GM12864 (cell line): ENCODE results near the gene LPAR1.
"Not testable (repeated sequence)": the region's sequence is repeated elsewhere in the genome, so short reads cannot be mapped to it uniquely, and the experiment has no call there.

ENCODE experiments used
- DNase-seq: peaks from one replicate; pipeline ENCODE4 v3.0.0-alpha.2; 2011; ENCODE audit warnings: low read depth
- H3K4me3 ChIP-seq: 2 replicates; pipeline ENCODE4 v1.5.1; 2011; ENCODE audit warnings: mild to moderate bottlenecking, low read depth, low read length, control low read depth
- TF ChIP-seq, protein P1 (sequence below): IDR thresholded peaks from 2 replicates; pipeline ENCODE4 v1.5.1; 2011; ENCODE audit warnings: low read depth, mild to moderate bottlenecking, moderate library complexity, low read length, control low read depth, inconsistent platforms; ENCODE audit errors: missing control alignments

The LPAR1 gene

DNA sequence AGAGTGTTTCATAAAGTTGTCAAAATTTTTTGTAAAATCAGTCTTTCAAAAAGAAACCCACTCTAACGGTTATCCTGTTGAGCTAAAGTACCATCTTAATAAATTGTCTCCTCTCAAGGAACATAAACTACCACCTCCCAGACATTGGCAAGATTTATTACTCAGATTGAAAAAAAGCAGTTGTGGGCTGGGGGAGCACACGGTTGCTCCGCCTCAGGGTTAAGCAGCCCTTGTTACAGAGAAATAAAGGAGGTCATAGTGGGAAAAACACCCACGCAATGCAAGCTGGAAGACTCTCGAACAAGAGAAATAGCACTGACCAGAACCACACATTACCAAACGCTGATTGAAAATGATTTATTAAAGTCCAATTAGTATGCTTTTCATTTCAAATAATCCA lies 165.3 kb downstream of the LPAR1 start:
- no peak for DNase-seq
- no peak overlapping the region for H3K4me3 ChIP-seq
- TF ChIP-seq, protein P1, sequence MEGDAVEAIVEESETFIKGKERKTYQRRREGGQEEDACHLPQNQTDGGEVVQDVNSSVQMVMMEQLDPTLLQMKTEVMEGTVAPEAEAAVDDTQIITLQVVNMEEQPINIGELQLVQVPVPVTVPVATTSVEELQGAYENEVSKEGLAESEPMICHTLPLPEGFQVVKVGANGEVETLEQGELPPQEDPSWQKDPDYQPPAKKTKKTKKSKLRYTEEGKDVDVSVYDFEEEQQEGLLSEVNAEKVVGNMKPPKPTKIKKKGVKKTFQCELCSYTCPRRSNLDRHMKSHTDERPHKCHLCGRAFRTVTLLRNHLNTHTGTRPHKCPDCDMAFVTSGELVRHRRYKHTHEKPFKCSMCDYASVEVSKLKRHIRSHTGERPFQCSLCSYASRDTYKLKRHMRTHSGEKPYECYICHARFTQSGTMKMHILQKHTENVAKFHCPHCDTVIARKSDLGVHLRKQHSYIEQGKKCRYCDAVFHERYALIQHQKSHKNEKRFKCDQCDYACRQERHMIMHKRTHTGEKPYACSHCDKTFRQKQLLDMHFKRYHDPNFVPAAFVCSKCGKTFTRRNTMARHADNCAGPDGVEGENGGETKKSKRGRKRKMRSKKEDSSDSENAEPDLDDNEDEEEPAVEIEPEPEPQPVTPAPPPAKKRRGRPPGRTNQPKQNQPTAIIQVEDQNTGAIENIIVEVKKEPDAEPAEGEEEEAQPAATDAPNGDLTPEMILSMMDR = no peak

DNA sequence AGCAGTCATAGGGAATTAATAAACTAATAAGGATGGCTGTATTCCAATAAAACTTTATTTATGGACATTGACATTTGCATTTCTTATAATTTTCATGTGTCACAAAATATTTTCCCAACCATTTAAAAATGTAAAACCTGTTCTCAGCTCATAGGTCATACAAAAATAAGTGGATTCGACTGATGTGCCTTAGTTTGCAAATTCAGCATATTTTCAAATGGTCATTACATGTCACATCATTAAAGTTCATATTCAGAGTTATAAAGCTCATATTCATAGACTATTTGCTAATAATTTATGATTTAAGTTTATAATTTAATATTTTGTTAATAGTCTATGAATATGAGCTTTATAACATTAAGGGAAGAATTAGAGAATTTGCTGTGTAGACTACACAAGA lies 166.5 kb downstream of the LPAR1 start:
- no peak overlapping the region for H3K4me3 ChIP-seq
- no peak for DNase-seq
- TF ChIP-seq, protein P1 = no peak

DNA sequence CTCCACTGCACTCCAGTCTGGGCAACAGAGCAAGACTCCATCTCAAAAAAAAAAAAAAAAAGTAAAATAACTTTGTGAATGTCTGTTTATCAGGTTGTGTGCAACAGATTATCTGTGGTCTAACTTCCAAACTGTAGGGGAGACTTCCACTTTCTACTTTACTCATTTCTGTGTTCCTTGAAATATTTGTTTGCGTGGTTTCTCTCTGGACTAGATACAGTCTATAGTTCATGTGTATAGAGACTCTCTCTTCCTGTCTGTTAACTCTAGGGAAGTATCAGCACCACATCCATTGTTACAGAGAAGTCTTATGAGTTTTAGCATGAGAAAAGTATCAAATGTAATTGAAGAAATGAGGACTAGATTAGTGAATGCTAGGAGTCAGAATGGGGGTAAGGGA lies 168.3 kb downstream of the LPAR1 start:
- TF ChIP-seq, protein P1 = no peak
- no peak for DNase-seq

DNA sequence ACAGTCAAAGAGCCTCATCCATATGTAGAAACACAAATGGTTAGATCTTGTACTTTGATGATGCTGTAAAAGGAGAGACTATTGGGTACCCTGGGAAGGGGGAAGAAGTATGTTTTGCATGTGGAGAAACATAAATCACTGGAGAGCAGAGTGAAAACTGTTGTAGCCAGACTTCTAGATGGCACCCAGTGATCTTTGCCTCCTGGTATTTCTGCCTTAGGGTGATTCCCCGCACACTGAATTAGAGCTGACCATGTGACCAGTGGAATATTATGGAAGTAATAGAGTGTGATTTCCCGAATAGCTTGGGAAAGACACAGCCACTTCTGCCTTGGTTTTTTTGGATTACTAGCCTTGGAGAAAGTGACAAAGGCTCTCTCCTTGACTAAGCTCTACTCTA lies 174.3 kb downstream of the LPAR1 start:
- no peak for DNase-seq
- TF ChIP-seq, protein P1 = no peak
- H3K4me3 ChIP-seq = no peak overlapping the region

More for the DNA sequence above, 168.3 kb downstream of the LPAR1 start:
- H3K4me3 ChIP-seq = no peak overlapping the region

DNA sequence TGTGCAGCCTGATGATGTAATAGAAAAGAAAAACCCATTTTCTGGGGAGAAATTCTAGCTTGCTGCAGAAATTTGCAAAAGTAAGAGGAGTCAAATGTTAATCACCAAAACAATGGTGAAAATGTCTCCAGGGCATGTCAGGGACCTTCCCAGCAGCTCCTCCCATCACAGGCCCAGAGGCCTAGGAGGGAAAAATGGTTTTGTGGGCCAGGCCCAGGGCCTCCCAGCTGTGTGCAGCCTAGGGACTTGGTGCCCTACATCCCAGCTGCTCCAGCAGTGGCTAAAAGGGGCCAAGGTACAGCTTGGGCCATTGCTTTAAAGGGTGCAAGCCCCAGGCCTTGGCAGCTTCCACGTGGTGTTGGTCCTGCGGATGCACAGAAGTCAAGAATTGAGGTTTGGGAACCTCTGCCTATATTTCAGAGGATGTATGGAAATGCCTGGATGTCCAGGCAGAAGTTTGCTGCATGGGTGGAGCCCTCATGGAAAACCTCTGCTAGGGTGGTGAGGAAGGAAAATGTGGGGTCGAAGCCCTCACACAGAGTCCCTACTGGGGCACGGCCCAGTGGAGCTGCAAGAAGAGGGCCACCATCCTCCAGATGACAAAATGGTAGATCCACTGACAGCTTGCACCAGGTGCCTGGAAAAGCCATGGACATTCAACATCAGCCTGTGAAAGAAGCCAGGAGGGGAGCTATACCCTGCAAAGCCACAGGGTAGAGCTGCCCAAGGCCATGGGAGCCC lies 176.7 kb downstream of the LPAR1 start:
- not testable (repeated sequence) for H3K4me3 ChIP-seq, DNase-seq

DNA sequence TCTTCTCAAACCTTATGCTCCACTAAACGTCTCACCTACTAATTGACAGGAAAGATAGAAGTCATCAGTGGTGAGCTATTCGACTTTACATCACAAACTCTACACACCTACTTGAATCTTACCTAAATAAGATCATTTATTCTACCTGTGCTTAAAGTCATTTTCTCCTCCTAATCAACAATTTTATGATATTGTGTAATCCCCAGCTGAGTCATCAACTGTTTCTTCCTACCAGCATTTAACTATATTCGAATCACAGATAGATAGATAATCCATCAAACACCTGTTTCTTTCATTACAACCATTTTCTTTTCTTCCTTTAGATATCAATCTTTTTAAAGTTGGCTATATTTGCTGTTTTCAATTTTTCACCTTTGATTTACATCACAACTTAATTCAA lies 181.5 kb downstream of the LPAR1 start:
- TF ChIP-seq, protein P1 = no peak
- H3K4me3 ChIP-seq = no peak overlapping the region
- no peak for DNase-seq

DNA sequence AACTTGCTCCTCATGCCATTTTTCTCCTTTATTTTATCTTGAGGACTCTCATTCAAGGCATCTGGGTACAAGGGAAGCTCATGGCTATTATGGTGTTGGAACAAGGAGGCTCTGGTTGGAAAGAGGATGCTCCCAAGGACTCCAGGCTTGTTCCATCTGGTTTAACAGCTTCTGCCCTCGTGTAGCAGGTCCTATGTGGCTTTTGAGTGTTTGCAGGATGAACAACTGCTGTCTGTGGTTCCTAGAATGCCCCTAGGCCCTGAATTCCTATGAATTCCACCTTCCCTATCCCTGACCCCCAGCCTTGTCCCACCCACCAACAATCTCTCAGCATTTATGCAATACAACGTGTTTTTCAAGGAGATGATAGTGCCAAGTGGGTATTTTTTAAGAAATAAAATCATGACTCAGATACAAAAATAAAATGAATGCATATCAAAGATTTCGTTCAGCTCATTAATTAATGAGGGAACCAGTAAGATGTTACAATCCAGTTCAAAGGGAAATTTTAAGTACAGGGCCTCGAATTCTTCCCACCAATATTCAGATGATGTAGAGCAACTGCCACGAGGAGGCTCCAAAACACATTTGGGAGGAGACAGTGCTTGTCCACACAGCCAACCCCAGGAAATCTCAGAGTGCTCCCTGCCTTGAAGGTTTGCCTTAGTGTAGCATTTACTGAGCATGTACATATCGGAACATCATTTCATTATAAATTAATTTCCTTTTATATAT lies 187.7 kb downstream of the LPAR1 start:
- no peak overlapping the region for H3K4me3 ChIP-seq
- DNase-seq = no peak
- TF ChIP-seq, protein P1 = no peak
